Neural cell (in vitro differentiated cells): Measurements from ENCODE around the gene OXLD1. TPM values are rescaled to one million over a fixed set of nuclear protein-coding genes. Genes with fewer than 3 reads are reported as not detected.

Source experiments
- H2AFZ ChIP-seq: fragments of 200-600, 300-800 bp; sonication (generic), shearing (Covaris generic); 2 replicates; pipeline ENCODE4 v1.6.0; 2014; ENCODE audit warnings: low read depth, mild to moderate bottlenecking, antibody characterized with exemption, low read length, moderate library complexity
- H3F3A ChIP-seq: fragments of 200-600 bp; shearing (Covaris generic); 2 replicates; pipeline ENCODE4 v1.6.1; 2016; ENCODE audit warnings: mild to moderate bottlenecking, moderate library complexity, mixed read lengths, antibody characterized with exemption, low read length; ENCODE audit not compliant: insufficient read depth, poor library complexity, severe bottlenecking
- H3K27ac ChIP-seq: fragments of 200-600, 300-800 bp; sonication (generic), shearing (Covaris generic); 2 replicates; pipeline ENCODE4 v1.5.1; 2014; ENCODE audit warnings: mild to moderate bottlenecking, low read length, moderate library complexity
- H3K27me3 ChIP-seq: fragments of 300-800, 200-600 bp; sonication (generic), shearing (Covaris generic); 2 replicates; pipeline ENCODE4 v1.6.0; 2014; ENCODE audit warnings: mild to moderate bottlenecking, low read depth, low read length, moderate library complexity; ENCODE audit not compliant: insufficient read depth
- H3K36me3 ChIP-seq: fragments of 300-800, 200-600 bp; sonication (generic), shearing (Covaris generic); 2 replicates; pipeline ENCODE4 v1.5.1; 2014; ENCODE audit warnings: mild to moderate bottlenecking, antibody characterized with exemption, low read length, moderate library complexity; ENCODE audit not compliant: insufficient read depth
- H3K4me2 ChIP-seq: fragments of 300-800, 200-600 bp; sonication (generic), shearing (Covaris generic); 2 replicates; pipeline ENCODE4 v1.6.0; 2014; ENCODE audit warnings: mild to moderate bottlenecking, low read length
- H3K4me3 ChIP-seq: fragments of 300-800, 200-600 bp; sonication (generic), shearing (Covaris generic); 2 replicates; pipeline ENCODE4 v1.5.1; 2014; ENCODE audit warnings: mild to moderate bottlenecking, low read length, moderate library complexity
- H3K79me2 ChIP-seq: fragments of 200-600 bp; shearing (Covaris generic); replicated peaks from 2 replicates; pipeline ENCODE4 v1.6.0; 2014; ENCODE audit warnings: mild to moderate bottlenecking, low read length, moderate library complexity; ENCODE audit not compliant: insufficient read depth
- H3K9ac ChIP-seq: fragments of 300-800, 200-600 bp; sonication (generic), shearing (Covaris generic); 2 replicates; pipeline ENCODE4 v1.6.1; 2016; ENCODE audit warnings: mild to moderate bottlenecking, low read length, mixed read lengths
- H3K9me2 ChIP-seq: fragments of 200-600 bp; shearing (Covaris generic); 2 replicates; pipeline ENCODE4 v1.6.1; 2016; ENCODE audit warnings: mild to moderate bottlenecking, low read length, mixed read lengths; ENCODE audit not compliant: insufficient read depth
- H3K9me3 ChIP-seq: fragments of 200-600, 300-800 bp; sonication (generic), shearing (Covaris generic); 2 replicates; pipeline ENCODE4 v1.6.1; 2016; ENCODE audit warnings: mild to moderate bottlenecking, mixed run types, low read length, moderate library complexity, mixed read lengths
- H4K20me1 ChIP-seq: fragments of 200-600 bp; shearing (Covaris generic); 2 replicates; pipeline ENCODE4 v1.6.1; 2016; ENCODE audit warnings: mild to moderate bottlenecking, mixed run types; ENCODE audit not compliant: insufficient read depth
- CTCF ChIP-seq: fragments of 450-650 bp; IDR thresholded peaks from 2 replicates; pipeline ENCODE4 v1.5.1; 2014; ENCODE audit warnings: antibody characterized with exemption, mild to moderate bottlenecking, moderate library complexity; ENCODE audit not compliant: poor library complexity, severe bottlenecking
- EP300 ChIP-seq: fragments of 450-650 bp; conservative IDR thresholded peaks from 2 replicates; pipeline ENCODE4 v1.6.1; 2014; ENCODE audit warnings: antibody characterized with exemption, mild to moderate bottlenecking, moderate library complexity; ENCODE audit not compliant: poor library complexity, severe bottlenecking
- EZH2 ChIP-seq: fragments of 200-600, 300-800 bp; shearing (Covaris generic), sonication (generic); IDR thresholded peaks from 2 replicates; pipeline ENCODE4 v1.6.1; 2014; ENCODE audit warnings: antibody characterized with exemption, low read length, borderline replicate concordance, mild to moderate bottlenecking; ENCODE audit not compliant: insufficient read depth, poor library complexity, severe bottlenecking
- MXI1 ChIP-seq: fragments of 450-650 bp; conservative IDR thresholded peaks from 2 replicates; pipeline ENCODE4 v1.6.1; 2014; ENCODE audit warnings: antibody characterized with exemption, mild to moderate bottlenecking; ENCODE audit not compliant: poor library complexity, severe bottlenecking
- POLR2AphosphoS5 ChIP-seq: IDR thresholded peaks from 2 replicates; pipeline ENCODE4 v1.6.1; 2012
- RAD21 ChIP-seq: fragments of 450-650 bp; conservative IDR thresholded peaks from 2 replicates; pipeline ENCODE4 v1.6.1; 2014; ENCODE audit warnings: antibody characterized with exemption, mild to moderate bottlenecking, moderate library complexity
- REST ChIP-seq: IDR thresholded peaks from 2 replicates; pipeline ENCODE4 v1.6.1; 2012; ENCODE audit warnings: borderline replicate concordance
- SMC3 ChIP-seq: fragments of 450-650 bp; conservative IDR thresholded peaks from 2 replicates; pipeline ENCODE4 v1.6.1; 2014; ENCODE audit warnings: antibody characterized with exemption, mild to moderate bottlenecking, moderate library complexity; ENCODE audit not compliant: poor library complexity
- TAF1 ChIP-seq: IDR thresholded peaks from 2 replicates; pipeline ENCODE4 v1.6.1; 2012; ENCODE audit warnings: low read depth
- polyA plus RNA-seq: library from polyadenylated mRNA; depleted of rRNA; stranded (reverse); fragments of >200 nt; gene quantifications from 2 replicates; pipeline ENCODE4 v1.2.3, GENCODE V29; 2014

OXLD1 gene
- polyA plus RNA-seq, 1 donor from 2014 or later = 61.0 TPM

DNA sequence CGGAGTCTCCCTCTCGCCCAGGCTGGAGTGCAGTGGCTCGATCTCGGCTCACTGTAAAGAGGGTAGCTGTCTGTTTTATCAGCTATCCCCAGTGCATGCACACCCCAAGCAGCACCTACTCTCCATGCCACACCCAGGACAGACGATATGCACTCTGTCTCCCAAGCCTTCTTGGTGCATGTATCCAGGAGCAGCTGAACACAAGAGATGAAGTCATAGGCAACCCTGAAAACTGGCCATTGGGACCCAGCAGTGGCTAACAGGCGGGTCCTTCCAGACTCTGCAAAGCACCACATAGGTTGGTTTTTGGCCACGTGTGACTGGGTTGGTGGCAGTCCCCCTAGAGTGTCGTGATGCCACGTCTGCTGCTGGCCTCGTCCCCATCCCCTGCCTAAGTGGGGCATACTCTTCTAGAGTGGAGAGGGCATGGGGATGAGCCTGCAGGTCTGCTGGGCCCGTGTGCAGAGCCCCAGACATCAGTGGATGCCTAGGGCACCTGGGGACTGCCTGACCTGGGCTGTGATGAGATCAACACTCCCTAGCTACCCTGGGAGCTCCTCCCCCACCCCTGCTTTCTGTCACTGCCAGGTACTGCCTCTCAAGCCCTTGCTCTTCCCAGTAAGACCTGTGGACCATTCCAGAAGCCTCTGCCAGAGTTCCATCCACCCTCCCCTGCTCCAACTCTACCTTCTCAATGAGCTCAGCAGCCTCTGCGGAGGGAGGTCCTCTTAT is 19.4 kb downstream of the OXLD1 start:
- H4K20me1 ChIP-seq = no peaks in the 10 kb centered on the region
- H3F3A ChIP-seq = no peaks in the 10 kb centered on the region
- H3K79me2 ChIP-seq = no peaks in the 10 kb centered on the region
- no peaks in the 10 kb centered on the region for H3K9me2 ChIP-seq
- H3K4me2 ChIP-seq = no peak overlapping the region
- TF ChIP-seq EP300 (no peak), SMC3 (no peak), CTCF (no peak), EZH2 (no peak), POLR2AphosphoS5 (no peak), RAD21 (no peak), TAF1 (no peak), REST (no peak), MXI1 (no peak)
- H3K27ac ChIP-seq = no peak overlapping the region
- no peak overlapping the region for H3K9ac ChIP-seq
- peaks cover 7% of the 10 kb centered on the region for H3K9me3 ChIP-seq
- H3K36me3 ChIP-seq = no peaks in the 10 kb centered on the region
- no peak overlapping the region for H2AFZ ChIP-seq
- peaks cover 11% of the 10 kb centered on the region for H3K27me3 ChIP-seq
- H3K4me3 ChIP-seq = no peak overlapping the region

GRCh38 chr17:81644976-81645952 is 21.1 kb downstream of the OXLD1 start:
- no peaks in the 10 kb centered on the region for H3K36me3 ChIP-seq
- TF ChIP-seq SMC3 (no peak), REST (no peak), MXI1 (no peak), CTCF (no peak), POLR2AphosphoS5 (no peak)

More at GRCh38 chr17:81644976-81645952, 21.1 kb downstream of the OXLD1 start:
- H2AFZ ChIP-seq = no peak overlapping the region
- no peaks in the 10 kb centered on the region for H3F3A ChIP-seq
- no peaks in the 10 kb centered on the region for H3K9me2 ChIP-seq
- H3K27ac ChIP-seq = no peak overlapping the region
- H3K27me3 ChIP-seq = peaks cover 11% of the 10 kb centered on the region
- no peak overlapping the region for H3K9ac ChIP-seq
- no peaks in the 10 kb centered on the region for H4K20me1 ChIP-seq
- no peak overlapping the region for H3K4me3 ChIP-seq
- H3K79me2 ChIP-seq = no peaks in the 10 kb centered on the region
- peaks cover 7% of the 10 kb centered on the region for H3K9me3 ChIP-seq
- H3K4me2 ChIP-seq = no peak overlapping the region
